Measurements from ENCODE around the gene VARS2.
"Not testable (repeated sequence)": the region's sequence is repeated elsewhere in the genome, so short reads cannot be mapped to it uniquely, and the experiment has no call there.

The VARS2 gene

GRCh38 chr6:30901436-30901835 is 12.6 kb upstream of the VARS2 start:
- DNase-seq (ENCODE audit: low spot score): no peak
- Histone ChIP-seq H3K27ac (no peak overlapping the region), H3K4me3 (no peak overlapping the region)
- no peak for TF ChIP-seq CTCF (IDR thresholded peaks at IDR 0.05)

GRCh38 chr6:30902196-30902595 is 11.8 kb upstream of the VARS2 start:
- DNase-seq (ENCODE audit: low spot score); H3K27ac ChIP-seq; H3K4me3 ChIP-seq: not testable (repeated sequence)

- no peak for TF ChIP-seq CTCF (IDR thresholded peaks at IDR 0.05)
- H3K27ac ChIP-seq: no peak overlapping the region
These were observed 11.3 kb upstream of the VARS2 start for GRCh38 chr6:30902709-30903108.

GRCh38 chr6:30903236-30903635 is 10.8 kb upstream of the VARS2 start:
- no peak for TF ChIP-seq CTCF (IDR thresholded peaks at IDR 0.05)
- DNase-seq (ENCODE audit: low spot score): no peak
- Histone ChIP-seq H3K4me3 (no peak overlapping the region), H3K27ac (no peak overlapping the region)

More at GRCh38 chr6:30902709-30903108, 11.3 kb upstream of the VARS2 start:
- no peak overlapping the region for H3K4me3 ChIP-seq
- no peak for DNase-seq (ENCODE audit: low spot score)

GRCh38 chr6:30907290-30907757 is 6.7 kb upstream of the VARS2 start:
- H3K27ac ChIP-seq; DNase-seq (ENCODE audit: low spot score): not testable (repeated sequence)
- peak overlapping the region; percentile 88 for H3K4me3 ChIP-seq

- DNase-seq (ENCODE audit: low spot score): peak; percentile 98
- no peak for TF ChIP-seq CTCF (IDR thresholded peaks at IDR 0.05)
- H3K27ac ChIP-seq: peak within 1 kb of the TSS; percentile 38 to 65
- peak within 1 kb of the TSS; percentile 88 for H3K4me3 ChIP-seq
These were observed 6.1 kb upstream of the VARS2 start, which contains the start of gene GTF2H4 for GRCh38 chr6:30907758-30908591. Gene GTF2H4 (plus strand): TSS chr6:30908207.

GRCh38 chr6:30908700-30909099 is 5.3 kb upstream of the VARS2 start:
- no peak for DNase-seq (ENCODE audit: low spot score)
- Histone ChIP-seq H3K27ac (no peak overlapping the region), H3K4me3 (peak overlapping the region; percentile 88)
- TF ChIP-seq CTCF (IDR thresholded peaks at IDR 0.05): no peak

- not testable (repeated sequence) for H3K27ac ChIP-seq; DNase-seq (ENCODE audit: low spot score); H3K4me3 ChIP-seq
These were observed 3.6 kb upstream of the VARS2 start for GRCh38 chr6:30910473-30910872.
